ENCODE measurements around the gene SNAPC5. TPM values are rescaled to one million over a fixed set of nuclear protein-coding genes. Genes with fewer than 3 reads are reported as not detected.

SNAPC5 gene
- 15.0 and 19.1 TPM in 2 replicates for total RNA-seq

GRCh38 chr15:66497502-66498455 lies at the start of gene SNAPC5:
SNAPC5 (minus strand) TSS chr15:66497762; CDS start chr15:66497731, 31 bp downstream.

GRCh38 chr15:66504563-66505429 lies 7.2 kb upstream of the SNAPC5 start, which contains the start of the genes RPL4 and ZWILCH:
RPL4 (minus strand) TSS chr15:66504855; CDS start chr15:66504790, 65 bp downstream.
ZWILCH (plus strand) TSS chr15:66505326; CDS start chr15:66505339, 13 bp downstream.

Small RNAs within 50 kb of the gene (small RNA-seq; reads per million reads assigned to genes)
- gene MIR4512 (not detected), gene RF01159 (not detected), gene SNORD16 (not detected), gene SNORD18A (not detected), gene SNORD18B (not detected), gene SNORD18C (not detected)

Other genes starting within 250 kb of the SNAPC5 start
- not detected in 2 replicates for gene MEGF11, start 244.0 kb downstream of the SNAPC5 start, total RNA-seq
- gene DIS3L, start 204.2 kb downstream of the SNAPC5 start, total RNA-seq, result 49.2 and 53.4 TPM in 2 replicates
- gene TIPIN, start 141.1 kb downstream of the SNAPC5 start, total RNA-seq, result 8.1 and 13.9 TPM in 2 replicates
- gene MAP2K1, start 110.8 kb downstream of the SNAPC5 start, total RNA-seq, result 24.8 and 27.3 TPM in 2 replicates
- 3,061 and 4,005 TPM in 2 replicates for gene RPL4, start 7.1 kb upstream of the SNAPC5 start, total RNA-seq
- 16.2 and 16.5 TPM in 2 replicates for gene ZWILCH, start 7.6 kb upstream of the SNAPC5 start, total RNA-seq
- 1.7 and 1.8 TPM in 2 replicates for gene LCTL, start 68.2 kb upstream of the SNAPC5 start, total RNA-seq
- gene SMAD6, start 204.5 kb upstream of the SNAPC5 start, total RNA-seq, result 86.9 and 91.2 TPM in 2 replicates

Data from articular chondrocyte of knee joint (primary cell).